Prostate gland (tissue), 2 donors: ENCODE results near the gene ALOX5AP.

ENCODE experiments used
- POLR2AphosphoS5 ChIP-seq: sonication (generic); formaldehyde crosslinking; IDR thresholded peaks from one replicate; pipeline ENCODE4 v1.6.1; 2017; ENCODE audit warnings: antibody characterized with exemption
- TF ChIP-seq, protein P1 (sequence below), 4 experiments: fragments of 200-600 bp in 2 of 4; fragments of 450-650 bp in 2 of 4; sonication (generic) in 2 of 4; IDR thresholded peaks; 1 replicate in 3 of 4; 2 replicates in 1 of 4; pipeline ENCODE4 v1.5.1; 2016 to 2019; ENCODE audit warnings: antibody characterized with exemption in 4 of 4, mild to moderate bottlenecking in 2 of 4, moderate library complexity in 2 of 4

DNA sequence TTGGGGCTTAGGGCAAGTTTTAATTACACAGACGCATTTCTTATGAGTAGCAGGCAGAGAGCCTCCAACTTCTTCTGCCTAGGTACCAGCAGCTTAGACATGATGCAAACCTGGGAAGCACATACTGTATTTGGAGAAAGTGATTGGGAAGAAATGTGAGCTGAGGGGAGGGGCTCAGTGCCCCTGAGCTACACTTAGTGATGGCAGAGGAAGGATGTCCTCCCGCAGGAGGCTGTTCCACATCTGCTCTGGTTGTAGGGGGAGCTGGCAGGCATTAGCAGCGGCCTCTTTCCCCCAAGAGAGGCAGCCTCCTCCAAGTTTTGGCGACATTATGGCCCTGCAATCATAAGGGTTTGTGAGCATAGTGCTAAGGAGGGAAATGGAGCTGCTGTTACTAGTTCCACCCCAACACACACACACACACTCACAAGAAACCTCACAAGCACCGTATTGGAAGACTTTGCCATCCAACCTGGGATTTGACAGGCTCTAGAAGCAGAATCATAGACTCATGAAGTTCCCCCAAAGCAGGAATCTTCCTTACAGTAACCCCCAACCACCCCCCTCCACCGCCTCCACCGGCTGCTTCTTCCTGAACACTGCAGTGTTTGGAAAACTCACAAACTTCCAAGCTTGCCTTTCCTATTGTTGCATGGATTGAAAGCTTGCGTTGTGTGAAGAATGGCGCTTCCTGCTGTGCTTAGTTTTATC, 3.3 kb downstream of the ALOX5AP start:
- TF ChIP-seq, protein P1, sequence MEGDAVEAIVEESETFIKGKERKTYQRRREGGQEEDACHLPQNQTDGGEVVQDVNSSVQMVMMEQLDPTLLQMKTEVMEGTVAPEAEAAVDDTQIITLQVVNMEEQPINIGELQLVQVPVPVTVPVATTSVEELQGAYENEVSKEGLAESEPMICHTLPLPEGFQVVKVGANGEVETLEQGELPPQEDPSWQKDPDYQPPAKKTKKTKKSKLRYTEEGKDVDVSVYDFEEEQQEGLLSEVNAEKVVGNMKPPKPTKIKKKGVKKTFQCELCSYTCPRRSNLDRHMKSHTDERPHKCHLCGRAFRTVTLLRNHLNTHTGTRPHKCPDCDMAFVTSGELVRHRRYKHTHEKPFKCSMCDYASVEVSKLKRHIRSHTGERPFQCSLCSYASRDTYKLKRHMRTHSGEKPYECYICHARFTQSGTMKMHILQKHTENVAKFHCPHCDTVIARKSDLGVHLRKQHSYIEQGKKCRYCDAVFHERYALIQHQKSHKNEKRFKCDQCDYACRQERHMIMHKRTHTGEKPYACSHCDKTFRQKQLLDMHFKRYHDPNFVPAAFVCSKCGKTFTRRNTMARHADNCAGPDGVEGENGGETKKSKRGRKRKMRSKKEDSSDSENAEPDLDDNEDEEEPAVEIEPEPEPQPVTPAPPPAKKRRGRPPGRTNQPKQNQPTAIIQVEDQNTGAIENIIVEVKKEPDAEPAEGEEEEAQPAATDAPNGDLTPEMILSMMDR (IDR thresholded peaks at IDR 0.05): no peak
- no peak for TF ChIP-seq POLR2AphosphoS5
